Spleen (tissue), 7 donors: ENCODE measurements around the gene BLOC1S2.

ENCODE experiments used
- POLR2AphosphoS5 ChIP-seq, 3 donors: sonication (generic); formaldehyde crosslinking; IDR thresholded peaks; one replicate each; pipeline ENCODE4 v1.5.1; 2017; ENCODE audit warnings: antibody characterized with exemption in 3 of 3
- TF ChIP-seq, protein P1 (sequence below), 11 experiments: fragments of 200-600 bp in 7 of 11; fragments of 450-650 bp in 4 of 11; sonication (generic) in 4 of 11; IDR thresholded peaks in 8 of 11; conservative IDR thresholded peaks in 3 of 11; 1 replicate in 7 of 11; 2 replicates in 4 of 11; pipeline versions ENCODE4 v1.4.0 to v1.8.0; 2016 to 2021; ENCODE audit warnings: antibody characterized with exemption in 11 of 11, inconsistent platforms in 4 of 11, mild to moderate bottlenecking in 1 of 11
- donor health status: DM: no; HTN: no; CAD: no; lungs with moderate emphysema.
- donor health status: DM: no; HTN: no; CAD: no.
- donor health status: DM: no; HTN: no; CAD: no.

DNA sequence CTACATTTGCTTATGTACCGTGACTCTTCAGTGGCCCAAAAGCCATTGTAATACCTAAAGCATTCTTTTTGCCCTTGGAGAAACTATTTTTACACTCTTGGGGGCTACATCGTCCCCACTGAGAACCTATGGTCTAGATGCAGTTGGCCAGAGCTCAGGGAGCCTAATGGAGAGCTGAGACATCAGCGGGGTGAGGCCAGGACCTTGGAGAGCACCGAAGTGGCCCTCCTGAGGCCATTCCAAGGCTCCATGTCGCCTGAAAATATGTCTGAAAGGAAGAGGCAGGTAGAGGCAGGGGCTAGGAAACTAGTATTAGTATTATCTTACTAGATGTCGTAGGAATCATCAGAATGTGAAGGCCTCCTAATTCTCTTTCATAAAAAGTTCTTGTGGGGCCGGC, 38.7 kb upstream of the BLOC1S2 start:
- TF ChIP-seq POLR2AphosphoS5 (IDR thresholded peaks at IDR 0.05): no peak
- TF ChIP-seq, protein P1, sequence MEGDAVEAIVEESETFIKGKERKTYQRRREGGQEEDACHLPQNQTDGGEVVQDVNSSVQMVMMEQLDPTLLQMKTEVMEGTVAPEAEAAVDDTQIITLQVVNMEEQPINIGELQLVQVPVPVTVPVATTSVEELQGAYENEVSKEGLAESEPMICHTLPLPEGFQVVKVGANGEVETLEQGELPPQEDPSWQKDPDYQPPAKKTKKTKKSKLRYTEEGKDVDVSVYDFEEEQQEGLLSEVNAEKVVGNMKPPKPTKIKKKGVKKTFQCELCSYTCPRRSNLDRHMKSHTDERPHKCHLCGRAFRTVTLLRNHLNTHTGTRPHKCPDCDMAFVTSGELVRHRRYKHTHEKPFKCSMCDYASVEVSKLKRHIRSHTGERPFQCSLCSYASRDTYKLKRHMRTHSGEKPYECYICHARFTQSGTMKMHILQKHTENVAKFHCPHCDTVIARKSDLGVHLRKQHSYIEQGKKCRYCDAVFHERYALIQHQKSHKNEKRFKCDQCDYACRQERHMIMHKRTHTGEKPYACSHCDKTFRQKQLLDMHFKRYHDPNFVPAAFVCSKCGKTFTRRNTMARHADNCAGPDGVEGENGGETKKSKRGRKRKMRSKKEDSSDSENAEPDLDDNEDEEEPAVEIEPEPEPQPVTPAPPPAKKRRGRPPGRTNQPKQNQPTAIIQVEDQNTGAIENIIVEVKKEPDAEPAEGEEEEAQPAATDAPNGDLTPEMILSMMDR (IDR thresholded peaks at IDR 0.05 in 8 of 11, conservative IDR thresholded peaks at IDR 0.05 in 3 of 11): no peak
